GM19239 (cell line): ENCODE measurements around the gene PDS5B.

Experiments
- DNase-seq: peaks from one replicate; pipeline ENCODE4 v3.0.0; 2011; ENCODE audit warnings: low spot score; ENCODE audit not compliant: insufficient read length
- FAIRE-seq: peaks from 2 replicates; lab custom pipeline; 2011; peaks lifted over from hg19 to GRCh38; lab: Jason Lieb, UNC

PDS5B gene

DNA sequence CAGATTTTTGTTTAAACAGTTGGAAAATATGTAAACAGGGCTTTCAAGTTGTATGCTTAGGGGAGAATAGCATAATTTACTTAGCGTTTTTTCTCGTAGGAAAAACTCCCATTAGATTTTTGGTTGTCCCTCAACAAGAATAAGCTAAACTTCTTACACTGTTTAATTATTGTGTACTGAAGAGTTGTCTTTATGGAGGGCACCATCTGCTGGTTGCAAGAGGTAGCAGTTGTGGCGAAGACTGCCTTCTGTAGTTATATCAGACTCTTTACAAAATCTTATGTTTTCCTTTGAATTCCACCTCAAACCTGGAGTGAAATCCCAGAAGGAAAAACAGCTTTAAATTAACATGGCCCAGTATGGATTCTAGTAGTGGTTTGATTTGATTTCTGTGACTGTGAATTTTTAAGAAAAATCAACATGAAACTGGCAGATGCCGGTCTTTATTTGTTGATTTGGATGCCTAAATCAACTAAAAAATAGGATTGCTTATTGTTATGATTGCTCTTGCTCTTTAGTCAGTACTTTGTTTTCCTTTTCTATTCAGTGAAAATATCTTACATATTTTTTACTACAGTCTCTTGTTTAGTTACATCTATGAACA lies 53.4 kb downstream of the PDS5B start:
- peak; percentile 7 for DNase-seq
- peak; percentile 93 for FAIRE-seq

DNA sequence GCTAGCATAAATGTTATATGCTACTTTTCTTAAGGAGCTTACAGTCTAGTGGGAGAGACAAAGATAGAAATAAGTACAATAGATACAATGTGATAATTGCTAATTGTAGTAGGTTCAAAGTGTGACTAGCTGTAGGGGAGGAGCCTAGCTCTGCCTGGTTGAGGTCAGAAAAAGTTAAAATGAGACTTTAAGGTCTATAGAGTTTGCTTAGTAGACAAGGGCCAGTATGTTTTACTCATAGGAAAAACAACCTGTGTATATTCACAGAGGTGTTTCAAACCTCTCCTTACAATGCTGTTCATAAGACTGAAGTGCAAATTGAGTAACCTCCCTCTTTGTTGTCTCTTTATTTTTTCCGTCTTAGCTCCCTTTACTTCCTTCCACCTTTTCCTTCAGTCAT lies 56.1 kb downstream of the PDS5B start:
- DNase-seq (no peak), FAIRE-seq (peak; percentile 80)

DNA sequence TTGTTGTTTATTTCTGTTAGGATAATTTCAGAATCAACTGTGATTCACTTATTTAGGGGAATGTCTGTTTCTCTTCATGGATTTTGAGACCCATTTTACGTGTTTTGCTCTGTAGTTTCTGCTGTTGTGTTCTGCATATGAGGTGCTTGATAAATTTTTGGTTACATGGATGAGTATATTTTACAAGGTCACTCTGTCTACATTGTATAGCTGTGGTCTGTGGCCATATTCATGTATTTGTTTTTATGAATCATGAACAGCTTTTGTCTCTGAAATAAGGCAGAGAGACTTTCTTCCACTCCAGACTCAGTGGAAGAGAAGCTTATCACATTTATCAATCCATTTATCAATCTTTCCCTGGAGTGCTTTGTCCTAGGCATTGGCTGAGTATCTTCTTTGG lies 56.6 kb downstream of the PDS5B start:
- no peak for FAIRE-seq

DNA sequence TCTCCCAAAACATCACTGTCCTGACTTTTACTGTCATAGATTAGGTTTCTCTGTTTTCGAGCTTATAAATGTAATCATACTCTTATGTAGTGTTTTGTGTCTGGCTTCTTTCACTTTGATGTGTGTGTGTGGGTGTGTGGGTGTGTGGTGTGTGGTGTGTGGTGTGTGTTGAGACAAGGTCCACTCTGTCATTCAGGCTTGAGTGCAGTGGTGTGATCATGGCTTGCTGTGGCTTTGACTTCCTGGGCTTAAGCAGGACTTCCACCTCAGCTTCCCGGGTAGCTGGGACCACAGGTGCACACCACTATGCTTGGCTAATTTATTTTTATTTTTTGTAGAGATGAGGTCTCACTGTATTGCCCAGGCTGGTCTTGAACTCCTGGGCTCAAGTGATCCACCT lies 59.6 kb downstream of the PDS5B start:
- FAIRE-seq (peak; percentile 82), DNase-seq (no peak)

More for the DNA sequence above, 56.6 kb downstream of the PDS5B start:
- DNase-seq: no peak

DNA sequence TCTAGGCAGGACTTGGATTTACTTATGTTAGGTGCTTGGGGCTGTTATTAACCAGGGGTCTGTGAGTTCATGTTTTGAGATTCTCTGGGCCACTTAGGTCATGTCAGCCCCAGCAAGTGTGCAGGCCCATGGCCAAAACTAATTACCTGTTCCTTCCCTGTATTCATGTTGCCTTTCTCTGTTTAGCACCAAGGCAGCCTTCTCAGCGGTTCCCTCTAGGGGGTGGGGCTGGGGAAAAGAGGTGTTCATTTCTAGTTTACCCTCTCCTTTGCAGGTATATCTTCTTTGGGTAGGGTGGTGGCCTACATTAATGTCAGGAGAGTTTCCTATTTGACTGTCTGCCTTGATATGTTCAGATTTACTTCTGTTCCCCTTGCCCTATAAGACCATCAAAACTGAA lies 61.7 kb downstream of the PDS5B start:
- FAIRE-seq: peak; percentile 88
- no peak for DNase-seq

DNA sequence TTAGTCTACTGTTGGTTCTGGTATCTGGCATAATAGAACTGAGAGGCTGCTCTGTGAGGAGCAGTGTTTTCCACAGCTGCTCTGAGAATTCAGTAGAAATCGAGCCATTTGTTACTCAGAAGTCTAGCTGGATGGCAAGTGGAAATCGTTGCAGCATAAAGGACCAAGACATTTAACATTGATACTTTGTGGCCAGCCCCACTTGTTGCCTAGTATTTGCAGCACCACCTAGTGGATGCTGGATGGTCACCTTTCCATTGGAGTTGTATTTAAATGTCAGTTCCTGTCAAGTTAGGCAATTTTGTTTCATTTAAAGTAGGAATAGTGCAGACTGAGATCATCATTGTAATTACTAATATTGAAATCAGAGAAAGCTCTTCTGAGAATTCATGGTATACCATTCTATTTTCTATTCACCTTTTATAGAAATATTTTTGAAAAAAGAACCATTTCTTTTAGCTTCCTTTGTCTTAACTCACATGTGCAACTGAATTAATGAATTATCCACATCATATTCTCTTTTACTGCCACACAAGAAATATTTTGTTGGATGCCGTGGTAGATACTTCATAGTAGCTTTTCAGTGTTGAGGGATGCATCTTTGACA lies 64.6 kb downstream of the PDS5B start:
- peak; percentile 93 for FAIRE-seq

DNA sequence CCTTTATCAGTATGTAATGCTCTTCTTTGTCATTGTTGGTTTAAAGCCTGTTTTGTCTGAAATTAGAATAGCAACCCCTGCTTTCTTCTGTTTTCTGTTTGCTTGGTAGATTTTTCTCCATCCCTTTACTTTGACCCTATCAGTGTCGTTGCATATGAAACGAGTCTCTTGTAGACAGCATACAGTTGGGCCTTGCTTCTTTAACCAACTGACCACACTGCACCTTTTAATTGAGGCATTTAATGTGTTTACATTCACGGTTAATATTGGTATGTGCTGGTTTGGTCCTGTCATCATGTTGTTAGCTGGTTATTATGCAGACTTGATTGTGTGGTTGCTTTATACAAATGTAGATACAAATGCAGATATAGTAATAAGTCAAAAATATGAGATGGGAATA lies 71.1 kb downstream of the PDS5B start:
- DNase-seq (no peak), FAIRE-seq (no peak)

More for the DNA sequence above, 64.6 kb downstream of the PDS5B start:
- peak; percentile 18 for DNase-seq

DNA sequence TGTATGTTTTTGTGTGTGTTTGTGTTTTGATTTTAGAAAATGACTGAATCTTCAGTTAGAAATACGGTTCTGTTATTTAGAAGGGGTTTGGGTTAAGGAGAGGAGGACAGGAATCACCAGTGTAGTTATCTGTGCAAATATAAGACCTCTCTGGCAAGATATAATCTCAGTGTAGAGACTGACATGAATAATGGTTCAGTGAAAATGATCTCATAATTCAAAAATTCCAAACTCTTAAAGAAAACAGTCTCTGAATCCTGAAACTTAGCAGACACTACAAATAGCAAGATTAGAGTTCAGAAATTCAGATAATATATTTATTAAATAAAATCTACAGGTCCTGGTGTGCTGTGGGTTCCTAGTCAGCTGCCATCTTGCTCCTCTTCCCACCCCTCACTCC lies 73.5 kb downstream of the PDS5B start:
- DNase-seq (no peak), FAIRE-seq (no peak)

DNA sequence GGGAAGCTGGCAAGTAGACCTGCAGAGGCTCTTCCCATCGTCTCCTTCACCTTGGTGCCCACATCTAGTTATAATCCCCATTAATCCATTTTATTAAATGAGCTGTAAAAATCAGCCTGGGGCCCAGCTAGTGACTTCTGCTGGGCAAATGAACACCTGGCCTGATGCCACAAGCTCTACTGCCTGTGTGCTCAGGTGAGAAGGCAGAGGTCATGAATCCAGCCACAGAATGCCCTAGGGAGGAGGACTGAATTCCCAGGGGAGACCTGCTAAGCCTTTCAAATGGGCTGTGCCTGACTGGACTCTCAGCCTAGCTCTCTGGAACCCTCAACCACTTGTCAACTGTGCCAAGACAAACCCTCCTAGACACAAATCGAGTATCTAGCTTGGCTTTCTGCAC lies 74.0 kb downstream of the PDS5B start:
- no peak for FAIRE-seq
- no peak for DNase-seq

DNA sequence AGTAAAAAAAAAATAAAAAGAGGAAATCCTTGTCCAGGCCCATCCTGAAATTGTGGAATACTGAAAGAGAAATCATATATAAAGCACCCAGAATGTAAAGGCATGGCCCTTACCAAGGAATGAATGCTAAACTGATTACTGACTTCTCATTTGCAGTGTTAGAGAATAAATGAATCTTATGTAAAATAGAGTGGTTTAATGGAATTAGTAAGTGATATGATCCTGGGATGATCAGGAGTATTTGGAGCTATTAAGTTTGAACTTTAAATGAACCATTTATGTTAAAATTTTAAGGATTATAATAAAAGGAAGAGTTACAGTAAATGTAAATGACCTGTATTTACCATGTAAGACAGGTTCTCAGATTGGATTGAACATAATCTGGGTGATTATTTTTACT lies 75.4 kb downstream of the PDS5B start:
- DNase-seq (no peak), FAIRE-seq (peak; percentile 49)

DNA sequence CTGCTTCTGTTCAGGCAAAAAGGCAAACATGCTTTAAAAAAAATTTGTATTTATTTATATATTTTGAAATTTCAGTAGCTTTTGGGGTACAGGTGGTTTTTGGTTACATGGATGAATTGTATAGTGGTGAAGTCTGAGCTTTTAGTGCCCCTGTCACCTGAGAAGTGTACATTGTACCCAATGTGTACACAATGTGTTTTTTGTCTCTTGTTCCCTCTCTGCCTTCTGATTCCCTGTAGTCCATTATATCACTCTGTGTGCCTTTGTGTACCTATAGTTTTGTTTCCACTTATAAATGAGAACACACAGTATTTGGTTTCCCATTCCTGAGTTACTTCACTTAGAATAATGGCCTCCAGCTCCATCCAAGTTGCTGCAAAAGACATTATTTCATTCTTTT lies 77.4 kb downstream of the PDS5B start:
- FAIRE-seq (no peak), DNase-seq (no peak)

DNA sequence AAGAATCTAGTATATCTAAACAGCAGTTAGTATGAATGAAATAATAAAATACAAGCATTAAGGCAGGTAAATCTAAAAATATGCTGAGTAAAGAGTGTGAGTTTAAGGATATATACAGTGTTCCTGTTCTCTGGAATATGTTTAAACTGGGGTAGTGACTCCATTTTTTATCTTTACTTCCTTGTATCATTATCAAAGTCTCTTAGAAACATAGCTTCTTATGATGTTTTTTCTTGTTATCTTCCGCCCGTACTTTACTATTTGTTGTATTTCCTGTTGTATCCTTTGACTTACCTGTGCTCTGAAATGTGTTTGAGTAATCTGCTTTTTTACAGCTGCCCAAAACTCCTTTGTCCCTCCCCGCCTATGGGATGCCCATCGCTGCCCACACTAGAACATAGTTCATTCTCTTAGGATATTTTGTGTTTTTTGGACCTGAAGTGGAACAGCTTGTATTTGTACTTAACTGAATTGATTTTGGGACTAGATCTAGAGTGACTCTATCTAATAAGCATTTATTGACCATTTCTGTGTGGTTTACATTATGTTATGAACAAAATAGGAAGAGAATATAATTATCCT lies 80.8 kb downstream of the PDS5B start:
- FAIRE-seq: peak; percentile 61

DNA sequence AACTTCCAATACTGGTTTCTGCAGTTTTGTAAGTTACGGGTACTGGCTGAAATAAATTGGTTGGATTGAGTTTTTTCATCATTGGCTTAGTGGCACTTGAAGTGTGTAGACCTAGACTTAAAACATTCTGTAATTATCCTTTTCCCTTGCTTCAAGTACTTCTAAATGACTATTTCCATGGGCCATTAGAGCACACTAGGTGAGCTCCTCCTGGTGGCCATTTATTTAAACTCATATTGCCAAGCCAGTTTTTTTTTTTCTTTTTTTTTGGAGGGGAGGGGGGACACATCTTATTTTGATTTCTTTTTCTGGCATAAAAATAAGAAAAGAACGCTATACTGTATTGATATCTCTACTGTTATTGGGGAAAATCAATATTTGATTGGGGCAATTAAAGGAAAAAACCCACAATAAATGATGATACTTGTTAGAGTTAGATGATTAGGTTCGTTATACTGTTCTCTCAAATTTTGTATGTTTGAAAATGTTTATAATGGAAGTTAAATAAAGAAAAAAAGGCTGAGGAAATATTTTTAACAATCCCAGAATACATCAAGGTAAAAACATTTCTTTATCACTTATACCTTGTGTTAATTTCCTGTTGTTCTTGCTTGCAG lies 82.9 kb downstream of the PDS5B start:
- DNase-seq: no peak

More for the DNA sequence above, 80.8 kb downstream of the PDS5B start:
- DNase-seq: no peak

DNA sequence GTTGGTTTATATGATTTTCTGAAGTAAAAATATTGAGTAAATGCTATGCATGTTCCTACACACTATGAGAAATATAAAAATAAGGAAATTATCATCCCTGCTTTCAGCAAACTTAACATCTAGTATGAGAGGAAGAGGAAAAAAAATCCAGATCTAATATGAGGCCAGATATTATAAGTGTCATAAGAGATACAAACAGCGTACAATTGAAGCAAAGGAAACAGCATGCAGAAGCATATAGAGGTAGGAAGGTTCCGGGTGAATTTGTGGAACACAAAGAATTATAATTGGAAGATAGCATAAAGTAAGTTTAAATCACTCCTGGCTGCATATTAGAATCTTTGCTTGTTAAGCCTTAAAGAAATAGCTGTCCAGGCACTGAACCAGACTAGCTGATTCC lies 88.3 kb downstream of the PDS5B start:
- no peak for DNase-seq
- FAIRE-seq: no peak

More for the DNA sequence above, 82.9 kb downstream of the PDS5B start:
- FAIRE-seq: peak; percentile 53

DNA sequence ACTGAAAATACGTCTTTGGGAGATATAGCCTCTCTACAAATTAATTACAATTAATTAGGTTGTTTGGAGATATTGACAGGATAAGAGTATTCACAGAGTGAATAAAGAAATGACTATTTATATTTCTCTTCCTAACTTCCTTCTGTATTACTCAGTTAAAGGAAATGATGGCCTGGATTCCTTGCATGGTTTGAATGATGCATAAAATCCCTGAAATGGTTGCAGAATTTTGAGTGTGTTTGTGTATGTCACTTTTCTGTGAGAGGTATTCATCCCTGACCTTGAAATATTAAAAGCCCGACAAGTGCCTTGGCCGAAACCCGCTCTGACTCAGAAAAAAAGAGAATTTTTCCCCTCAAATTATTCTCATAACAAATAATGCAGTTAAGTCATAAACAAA lies 90.0 kb downstream of the PDS5B start:
- DNase-seq: no peak
- no peak for FAIRE-seq

DNA sequence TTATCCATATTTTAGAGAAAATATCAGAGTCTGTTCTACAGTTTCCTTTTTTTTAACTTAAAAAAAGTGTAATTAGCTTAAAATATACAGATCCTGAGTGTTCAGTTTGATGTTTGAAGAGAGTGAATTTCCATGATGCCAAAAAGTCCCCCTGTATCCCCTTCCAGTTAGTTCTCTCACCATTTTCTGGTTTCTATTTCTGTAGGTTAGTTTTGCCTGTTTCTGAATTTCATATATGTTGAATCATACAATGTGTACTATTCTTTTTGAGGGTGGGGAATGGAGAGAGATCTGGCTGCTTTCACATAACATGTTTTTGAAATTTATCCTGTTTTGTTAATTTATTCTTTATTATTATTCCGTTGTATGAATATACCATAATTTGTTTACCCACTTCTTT lies 95.9 kb downstream of the PDS5B start:
- FAIRE-seq (no peak), DNase-seq (no peak)

DNA sequence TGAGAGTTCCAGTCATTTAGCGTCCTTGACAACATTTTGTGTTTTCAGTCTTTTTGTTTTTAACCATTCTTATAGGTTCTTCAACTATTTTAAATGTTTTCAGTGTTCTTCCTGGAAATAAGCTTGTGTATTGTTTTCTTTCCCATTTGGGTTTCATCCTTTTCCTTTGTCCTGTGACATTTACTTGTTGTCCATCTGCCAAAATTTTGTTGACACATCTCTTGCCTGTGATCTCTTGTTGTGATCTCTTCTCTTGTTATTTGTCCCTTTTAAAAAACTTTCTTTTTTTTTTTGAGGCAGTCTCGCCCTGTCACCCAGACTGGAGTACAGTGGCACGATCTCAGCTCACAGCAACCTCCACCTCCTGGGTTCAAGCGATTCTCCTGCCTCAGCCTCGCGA lies 96.5 kb downstream of the PDS5B start:
- FAIRE-seq (no peak), DNase-seq (no peak)

DNA sequence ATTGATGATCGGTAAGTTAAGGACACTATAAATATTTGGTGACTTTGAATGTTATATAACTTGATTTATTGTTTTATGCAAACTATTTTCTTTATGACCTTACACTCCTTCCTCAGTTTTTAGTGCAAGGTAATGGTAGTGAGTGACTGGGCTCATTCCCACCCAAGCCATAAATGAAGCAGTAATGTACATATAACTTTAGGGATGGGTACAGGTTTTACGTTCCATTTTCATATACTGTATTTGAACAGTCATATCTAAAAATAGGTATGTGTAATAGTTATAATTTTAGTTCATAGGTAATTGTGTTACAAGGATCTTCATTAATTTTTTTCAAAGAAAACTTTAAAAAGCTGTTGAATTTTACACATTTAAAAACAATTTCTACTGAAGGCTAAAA lies 101.0 kb downstream of the PDS5B start:
- DNase-seq: no peak
- no peak for FAIRE-seq

DNA sequence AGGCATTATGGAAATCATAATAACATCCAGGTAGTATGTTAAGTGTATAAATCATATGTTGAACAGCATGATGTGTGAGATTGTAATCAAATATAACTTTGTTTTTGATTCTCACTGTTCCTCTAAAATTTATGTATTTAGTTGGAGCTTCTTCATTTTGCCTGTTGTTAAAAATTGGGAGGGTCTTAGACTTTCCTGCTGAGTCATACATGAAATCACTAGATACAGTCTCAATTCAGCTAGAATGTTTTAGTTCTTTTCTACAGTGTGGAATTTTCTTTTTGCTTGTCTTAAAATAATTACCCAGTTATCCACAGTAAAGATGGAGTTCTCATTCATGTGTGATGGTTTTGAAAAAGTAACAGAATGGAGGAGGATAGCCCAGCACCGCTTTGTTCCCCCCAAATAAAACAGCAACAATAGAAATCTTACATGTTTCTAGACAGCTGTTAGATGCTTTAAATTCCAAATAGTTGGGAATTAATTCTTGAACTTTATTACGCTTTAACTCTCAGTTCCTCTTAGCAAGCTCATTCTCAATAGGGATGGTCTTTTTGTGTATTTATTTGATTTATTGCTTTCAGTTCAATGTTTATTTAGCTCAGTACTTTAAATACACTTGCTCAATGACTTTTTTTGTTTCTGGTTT lies 109.5 kb downstream of the PDS5B start:
- no peak for DNase-seq
- FAIRE-seq: no peak

DNA sequence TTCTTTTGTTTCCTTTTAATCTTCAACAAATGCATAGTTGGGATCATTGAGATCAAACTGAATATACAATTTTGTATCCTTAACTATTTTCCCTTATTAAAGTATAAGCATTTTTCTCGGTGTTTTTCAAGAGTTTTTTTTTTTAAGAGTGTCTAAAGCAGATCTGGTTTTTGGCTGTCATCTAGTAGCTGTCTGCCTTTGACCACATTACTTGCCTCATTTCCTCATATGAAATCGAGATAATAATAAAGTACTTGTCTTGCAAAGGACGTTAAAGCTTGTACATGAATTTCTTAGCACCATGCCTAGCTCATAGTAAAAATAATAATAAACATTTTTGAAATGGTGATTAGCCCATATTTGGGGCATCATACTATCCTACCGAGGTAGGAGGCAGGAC lies 121.2 kb downstream of the PDS5B start:
- DNase-seq (no peak), FAIRE-seq (no peak)

DNA sequence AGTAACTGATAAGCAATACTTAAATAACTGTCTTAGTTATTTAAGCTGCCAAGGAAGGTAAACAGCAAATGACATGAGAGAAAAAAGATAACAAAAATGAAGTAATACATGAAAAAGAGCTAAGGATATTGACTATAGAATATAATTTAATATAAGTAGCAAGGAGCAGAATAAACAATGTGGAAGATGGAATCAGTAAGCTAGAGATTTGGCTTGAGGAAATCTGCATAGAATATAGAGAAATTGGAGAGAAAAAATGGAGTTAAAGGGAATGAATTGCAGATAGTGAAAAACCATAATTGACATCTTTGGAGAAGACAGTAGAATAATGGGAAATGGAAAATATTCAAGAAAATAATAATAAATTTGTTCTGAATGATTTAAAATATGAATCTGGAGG lies 127.1 kb downstream of the PDS5B start:
- DNase-seq: no peak
- no peak for FAIRE-seq
